A549 treated with dexamethasone at 1 μM for 4 hours (cell line): Measurements from ENCODE around the gene FOXN3. TPM values are rescaled to one million over a fixed set of nuclear protein-coding genes. Genes with fewer than 3 reads are reported as not detected.

Experiments
- total RNA-seq: library from RNA; stranded (reverse); fragments of 200-300 nt; extraction: Qiagen RNA extraction; gene quantifications from 5 replicates; pipeline ENCODE4 v1.2.3, GENCODE V29; 2022

Gene FOXN3, protein sequence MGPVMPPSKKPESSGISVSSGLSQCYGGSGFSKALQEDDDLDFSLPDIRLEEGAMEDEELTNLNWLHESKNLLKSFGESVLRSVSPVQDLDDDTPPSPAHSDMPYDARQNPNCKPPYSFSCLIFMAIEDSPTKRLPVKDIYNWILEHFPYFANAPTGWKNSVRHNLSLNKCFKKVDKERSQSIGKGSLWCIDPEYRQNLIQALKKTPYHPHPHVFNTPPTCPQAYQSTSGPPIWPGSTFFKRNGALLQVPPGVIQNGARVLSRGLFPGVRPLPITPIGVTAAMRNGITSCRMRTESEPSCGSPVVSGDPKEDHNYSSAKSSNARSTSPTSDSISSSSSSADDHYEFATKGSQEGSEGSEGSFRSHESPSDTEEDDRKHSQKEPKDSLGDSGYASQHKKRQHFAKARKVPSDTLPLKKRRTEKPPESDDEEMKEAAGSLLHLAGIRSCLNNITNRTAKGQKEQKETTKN
- total RNA-seq = 5.4 to 7.8 TPM (median 6.8 TPM) in 5 replicates

DNA sequence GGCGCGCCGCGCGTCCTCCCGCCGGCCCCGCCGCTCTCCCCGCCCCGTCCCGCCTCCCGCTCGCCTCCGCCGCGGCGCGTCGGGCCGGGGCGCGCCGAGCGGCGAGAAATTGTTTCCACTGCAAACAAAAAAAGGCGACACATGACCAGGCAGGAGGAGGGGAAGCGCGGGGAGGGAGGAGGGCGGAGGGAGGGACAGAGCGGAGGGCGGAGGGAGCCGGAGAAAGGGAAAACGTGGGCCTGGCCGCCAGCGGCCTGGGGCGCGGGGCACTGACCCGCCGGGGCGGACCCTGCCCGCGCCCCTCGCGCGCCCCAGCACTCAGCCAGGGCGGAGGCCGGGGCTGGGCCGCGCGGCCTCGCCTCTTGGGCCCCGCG lies at the start of gene FOXN3:
Gene FOXN3, minus strand, starts transcription at position 143 of the 374 bp plus-strand sequence. CDS start 4,757 bp downstream, outside the sequence.

